ENCODE data around the gene GAB2.

DNA sequence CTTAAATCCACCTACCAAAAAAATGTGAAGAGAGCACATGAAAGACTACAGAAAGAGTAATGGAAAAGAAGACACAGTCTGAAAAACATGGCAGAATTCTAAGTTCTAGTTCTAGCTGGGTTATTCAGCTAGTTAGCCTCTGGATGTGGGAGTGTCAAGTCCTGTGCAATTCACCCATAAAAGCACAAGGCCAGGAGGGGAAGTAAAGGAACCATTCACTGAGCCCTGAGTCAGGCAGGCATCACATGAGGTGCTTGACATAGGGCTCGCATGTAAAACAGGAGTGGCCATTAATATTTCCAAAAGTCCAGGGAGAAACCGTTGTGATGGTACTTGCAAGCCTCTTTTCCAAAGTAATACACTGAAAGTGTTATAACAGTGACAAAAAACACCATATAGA lies 103.7 kb downstream of the GAB2 start:
- no peak for TF ChIP-seq PAX5 (IDR thresholded peaks at IDR 0.05; ENCODE audit: insufficient read depth, low read length, severe bottlenecking)
- no peak for TF ChIP-seq POLR2A (IDR thresholded peaks at IDR 0.05; ENCODE audit: low read depth, low read length)
